Measurements from ENCODE around the gene STN1. TPM values are rescaled to one million over a fixed set of nuclear protein-coding genes. Genes with fewer than 3 reads are reported as not detected.

STN1 gene
- total and polyA plus RNA-seq, 9 of the 15 experiments (the other 6 are each of a cell fraction or from before 2014, with no cell fraction given): 9.1 to 19.6 (median 13.8) TPM

DNA sequence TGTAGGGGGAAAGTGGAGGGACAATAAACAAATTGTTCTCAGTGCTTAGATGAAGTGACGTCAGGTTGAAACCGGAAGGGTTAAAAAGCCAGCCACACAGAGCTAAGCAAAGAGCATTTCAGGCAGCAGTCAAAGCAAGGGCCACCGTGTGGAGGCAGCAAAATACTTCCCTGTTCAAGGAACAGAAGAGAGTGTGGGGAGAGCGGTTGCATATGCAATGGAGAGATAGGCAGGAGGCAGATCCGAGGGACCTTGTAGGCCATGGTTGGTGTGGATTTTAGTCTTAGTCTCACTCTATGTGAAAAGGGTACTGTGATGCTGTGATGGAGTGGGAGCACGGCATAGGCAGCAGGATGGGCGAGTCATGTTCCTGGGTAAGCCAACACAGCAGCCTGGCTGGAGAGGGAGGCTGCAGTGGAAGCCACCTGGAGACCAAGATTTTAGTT, 3.8 kb upstream of the STN1 start (continued):
- TF ChIP-seq, protein P1, sequence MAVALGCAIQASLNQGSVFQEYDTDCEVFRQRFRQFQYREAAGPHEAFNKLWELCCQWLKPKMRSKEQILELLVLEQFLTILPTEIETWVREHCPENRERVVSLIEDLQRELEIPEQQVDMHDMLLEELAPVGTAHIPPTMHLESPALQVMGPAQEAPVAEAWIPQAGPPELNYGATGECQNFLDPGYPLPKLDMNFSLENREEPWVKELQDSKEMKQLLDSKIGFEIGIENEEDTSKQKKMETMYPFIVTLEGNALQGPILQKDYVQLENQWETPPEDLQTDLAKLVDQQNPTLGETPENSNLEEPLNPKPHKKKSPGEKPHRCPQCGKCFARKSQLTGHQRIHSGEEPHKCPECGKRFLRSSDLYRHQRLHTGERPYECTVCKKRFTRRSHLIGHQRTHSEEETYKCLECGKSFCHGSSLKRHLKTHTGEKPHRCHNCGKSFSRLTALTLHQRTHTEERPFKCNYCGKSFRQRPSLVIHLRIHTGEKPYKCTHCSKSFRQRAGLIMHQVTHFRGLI (CRISPR knock-in tag; IDR thresholded peaks at IDR 0.05): no peak
- TF ChIP-seq, protein P2, sequence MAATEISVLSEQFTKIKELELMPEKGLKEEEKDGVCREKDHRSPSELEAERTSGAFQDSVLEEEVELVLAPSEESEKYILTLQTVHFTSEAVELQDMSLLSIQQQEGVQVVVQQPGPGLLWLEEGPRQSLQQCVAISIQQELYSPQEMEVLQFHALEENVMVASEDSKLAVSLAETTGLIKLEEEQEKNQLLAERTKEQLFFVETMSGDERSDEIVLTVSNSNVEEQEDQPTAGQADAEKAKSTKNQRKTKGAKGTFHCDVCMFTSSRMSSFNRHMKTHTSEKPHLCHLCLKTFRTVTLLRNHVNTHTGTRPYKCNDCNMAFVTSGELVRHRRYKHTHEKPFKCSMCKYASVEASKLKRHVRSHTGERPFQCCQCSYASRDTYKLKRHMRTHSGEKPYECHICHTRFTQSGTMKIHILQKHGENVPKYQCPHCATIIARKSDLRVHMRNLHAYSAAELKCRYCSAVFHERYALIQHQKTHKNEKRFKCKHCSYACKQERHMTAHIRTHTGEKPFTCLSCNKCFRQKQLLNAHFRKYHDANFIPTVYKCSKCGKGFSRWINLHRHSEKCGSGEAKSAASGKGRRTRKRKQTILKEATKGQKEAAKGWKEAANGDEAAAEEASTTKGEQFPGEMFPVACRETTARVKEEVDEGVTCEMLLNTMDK (IDR thresholded peaks at IDR 0.05; ENCODE audit: borderline replicate concordance, insufficient read depth, low read depth, low read length, poor library complexity, severe bottlenecking): no peak
- no peak for TF ChIP-seq HMG20B (CRISPR knock-in tag; IDR thresholded peaks at IDR 0.05)
- no peak for TF ChIP-seq EGR1 (conservative IDR thresholded peaks at IDR 0.05)
- no peak for TF ChIP-seq ZBTB1 (CRISPR knock-in tag; IDR thresholded peaks at IDR 0.05; ENCODE audit: borderline replicate concordance, low read depth)
- TF ChIP-seq BRD9 (IDR thresholded peaks at IDR 0.05; ENCODE audit: low read depth, partially characterized antibody): no peak
- no peak for TF ChIP-seq NFYB (IDR thresholded peaks at IDR 0.05; ENCODE audit: extremely low read depth, insufficient read length)
- TF ChIP-seq SREBF1 (IDR thresholded peaks at IDR 0.05; ENCODE audit: borderline replicate concordance, low read depth, low read length): no peak
- TF ChIP-seq, protein P3, sequence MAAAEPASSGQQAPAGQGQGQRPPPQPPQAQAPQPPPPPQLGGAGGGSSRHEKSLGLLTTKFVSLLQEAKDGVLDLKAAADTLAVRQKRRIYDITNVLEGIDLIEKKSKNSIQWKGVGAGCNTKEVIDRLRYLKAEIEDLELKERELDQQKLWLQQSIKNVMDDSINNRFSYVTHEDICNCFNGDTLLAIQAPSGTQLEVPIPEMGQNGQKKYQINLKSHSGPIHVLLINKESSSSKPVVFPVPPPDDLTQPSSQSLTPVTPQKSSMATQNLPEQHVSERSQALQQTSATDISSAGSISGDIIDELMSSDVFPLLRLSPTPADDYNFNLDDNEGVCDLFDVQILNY (CRISPR knock-in tag; IDR thresholded peaks at IDR 0.05): no peak
- TF ChIP-seq, protein P4, sequence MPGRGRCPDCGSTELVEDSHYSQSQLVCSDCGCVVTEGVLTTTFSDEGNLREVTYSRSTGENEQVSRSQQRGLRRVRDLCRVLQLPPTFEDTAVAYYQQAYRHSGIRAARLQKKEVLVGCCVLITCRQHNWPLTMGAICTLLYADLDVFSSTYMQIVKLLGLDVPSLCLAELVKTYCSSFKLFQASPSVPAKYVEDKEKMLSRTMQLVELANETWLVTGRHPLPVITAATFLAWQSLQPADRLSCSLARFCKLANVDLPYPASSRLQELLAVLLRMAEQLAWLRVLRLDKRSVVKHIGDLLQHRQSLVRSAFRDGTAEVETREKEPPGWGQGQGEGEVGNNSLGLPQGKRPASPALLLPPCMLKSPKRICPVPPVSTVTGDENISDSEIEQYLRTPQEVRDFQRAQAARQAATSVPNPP (IDR thresholded peaks at IDR 0.05; ENCODE audit: borderline replicate concordance, insufficient read depth, insufficient read length): no peak
- no peak for TF ChIP-seq FOXJ3 (CRISPR knock-in tag; IDR thresholded peaks at IDR 0.05)
- peak; percentile 37 for TF ChIP-seq ARID1B (IDR thresholded peaks at IDR 0.05)
- no peak for TF ChIP-seq KDM5B (IDR thresholded peaks at IDR 0.05; ENCODE audit: insufficient replicate concordance, low read depth, low read length)
- TF ChIP-seq ZKSCAN1 (IDR thresholded peaks at IDR 0.05; ENCODE audit: low read depth, low read length): no peak
- TF ChIP-seq, protein P5, sequence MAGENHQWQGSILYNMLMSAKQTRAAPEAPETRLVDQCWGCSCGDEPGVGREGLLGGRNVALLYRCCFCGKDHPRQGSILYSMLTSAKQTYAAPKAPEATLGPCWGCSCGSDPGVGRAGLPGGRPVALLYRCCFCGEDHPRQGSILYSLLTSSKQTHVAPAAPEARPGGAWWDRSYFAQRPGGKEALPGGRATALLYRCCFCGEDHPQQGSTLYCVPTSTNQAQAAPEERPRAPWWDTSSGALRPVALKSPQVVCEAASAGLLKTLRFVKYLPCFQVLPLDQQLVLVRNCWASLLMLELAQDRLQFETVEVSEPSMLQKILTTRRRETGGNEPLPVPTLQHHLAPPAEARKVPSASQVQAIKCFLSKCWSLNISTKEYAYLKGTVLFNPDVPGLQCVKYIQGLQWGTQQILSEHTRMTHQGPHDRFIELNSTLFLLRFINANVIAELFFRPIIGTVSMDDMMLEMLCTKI (IDR thresholded peaks at IDR 0.05; ENCODE audit: partially characterized antibody): no peak
- TF ChIP-seq TEAD4 (IDR thresholded peaks at IDR 0.05; ENCODE audit: low read length): no peak
- TF ChIP-seq TEAD4 (CRISPR knock-in tag; IDR thresholded peaks at IDR 0.05; ENCODE audit: borderline replicate concordance): no peak
- TF ChIP-seq MTA3 (IDR thresholded peaks at IDR 0.05; ENCODE audit: borderline replicate concordance): no peak
- no peak for TF ChIP-seq KDM1A (IDR thresholded peaks at IDR 0.05)
- TF ChIP-seq PHB2 (IDR thresholded peaks at IDR 0.05; ENCODE audit: low read depth): no peak
- TF ChIP-seq RNF2 (IDR thresholded peaks at IDR 0.05): no peak
- TF ChIP-seq MXI1 (IDR thresholded peaks at IDR 0.05; ENCODE audit: low read depth, low read length): no peak
- no peak for TF ChIP-seq HNRNPK (IDR thresholded peaks at IDR 0.05; ENCODE audit: low read depth, low read length, poor library complexity, severe bottlenecking)
- no peak for TF ChIP-seq PHTF2 (CRISPR knock-in tag; IDR thresholded peaks at IDR 0.05)

Data from K562 (cell line).